GM18519 (cell line): ENCODE measurements around the gene MYO3B.

ENCODE experiments used
- ATAC-seq: cut with Tn5 transposase; IDR thresholded peaks from one replicate; pipeline ENCODE4 v1.9.1; 2021; ENCODE audit warnings: mild to moderate bottlenecking, moderate library complexity; ENCODE audit not compliant: unreplicated experiment, low FRiP score

The MYO3B gene

DNA sequence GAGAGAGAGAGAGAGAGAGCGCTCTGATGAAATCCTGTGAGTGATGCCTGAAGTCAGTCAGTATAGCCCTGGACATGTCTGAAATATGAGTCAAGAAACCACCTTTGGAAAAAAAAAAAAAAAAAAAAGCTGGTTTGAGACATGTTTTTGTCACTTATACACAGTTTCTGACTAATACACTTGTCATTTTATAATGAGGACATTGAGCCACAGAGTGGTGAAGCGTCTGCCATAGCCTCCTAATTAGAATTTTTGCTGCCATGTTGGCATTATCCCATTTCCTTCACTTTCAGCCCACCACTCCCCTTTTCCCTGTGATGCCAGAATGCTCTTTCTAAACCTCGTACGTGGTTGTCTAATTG lies 15.7 kb upstream of the MYO3B start:
- ATAC-seq: no peak

DNA sequence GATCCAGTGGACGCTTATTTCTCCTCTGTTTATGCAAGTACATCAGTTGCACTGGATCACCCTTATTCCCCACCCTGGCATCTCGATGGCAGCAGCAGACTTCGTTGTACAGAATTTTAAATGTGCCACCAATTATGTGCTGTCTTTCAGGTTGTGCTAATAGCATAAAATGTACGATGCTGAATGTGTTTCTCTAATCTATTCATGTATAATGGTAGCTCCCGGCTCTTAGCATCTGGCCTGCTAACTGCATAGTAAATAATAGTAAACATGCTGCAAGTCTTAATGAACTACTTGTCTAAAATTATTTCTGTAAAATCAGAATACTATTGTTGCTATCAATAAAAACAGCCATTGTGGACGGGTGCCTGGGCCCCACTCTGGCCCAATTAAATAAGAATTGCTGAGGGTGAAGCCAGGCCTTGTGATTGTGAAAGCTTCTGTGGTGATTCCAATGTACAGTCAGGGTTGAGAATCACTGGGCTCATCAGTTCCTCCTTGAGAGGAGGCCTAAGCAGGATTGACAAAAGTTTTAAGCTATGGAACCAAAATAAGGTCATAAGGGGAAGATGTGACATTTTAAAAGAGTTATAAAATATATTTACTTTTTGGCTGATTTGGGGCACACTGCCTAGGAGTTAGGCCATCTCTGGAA lies 14.4 kb upstream of the MYO3B start:
- no peak for ATAC-seq

DNA sequence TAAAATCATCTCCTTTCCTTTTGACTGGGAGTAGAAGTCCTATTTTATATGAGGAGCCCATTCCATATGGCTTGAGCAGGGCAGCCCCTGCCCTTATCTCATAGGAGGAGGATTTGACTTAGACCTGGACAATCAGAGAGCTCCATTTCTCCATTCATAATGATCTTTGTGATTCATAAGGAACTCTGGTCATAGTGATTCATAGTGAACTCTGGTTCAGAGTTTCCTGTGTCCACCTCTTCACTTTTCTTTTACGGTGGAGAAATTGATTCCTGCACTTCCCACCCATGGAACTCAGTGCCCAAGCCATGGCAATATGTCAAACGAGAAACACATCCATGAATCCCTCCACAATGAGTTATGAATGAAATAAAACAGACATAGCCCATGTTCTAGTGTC lies 12.8 kb upstream of the MYO3B start:
- no peak for ATAC-seq

GRCh38 chr2:170166735-170167134 lies 11.2 kb upstream of the MYO3B start:
- ATAC-seq: no peak

DNA sequence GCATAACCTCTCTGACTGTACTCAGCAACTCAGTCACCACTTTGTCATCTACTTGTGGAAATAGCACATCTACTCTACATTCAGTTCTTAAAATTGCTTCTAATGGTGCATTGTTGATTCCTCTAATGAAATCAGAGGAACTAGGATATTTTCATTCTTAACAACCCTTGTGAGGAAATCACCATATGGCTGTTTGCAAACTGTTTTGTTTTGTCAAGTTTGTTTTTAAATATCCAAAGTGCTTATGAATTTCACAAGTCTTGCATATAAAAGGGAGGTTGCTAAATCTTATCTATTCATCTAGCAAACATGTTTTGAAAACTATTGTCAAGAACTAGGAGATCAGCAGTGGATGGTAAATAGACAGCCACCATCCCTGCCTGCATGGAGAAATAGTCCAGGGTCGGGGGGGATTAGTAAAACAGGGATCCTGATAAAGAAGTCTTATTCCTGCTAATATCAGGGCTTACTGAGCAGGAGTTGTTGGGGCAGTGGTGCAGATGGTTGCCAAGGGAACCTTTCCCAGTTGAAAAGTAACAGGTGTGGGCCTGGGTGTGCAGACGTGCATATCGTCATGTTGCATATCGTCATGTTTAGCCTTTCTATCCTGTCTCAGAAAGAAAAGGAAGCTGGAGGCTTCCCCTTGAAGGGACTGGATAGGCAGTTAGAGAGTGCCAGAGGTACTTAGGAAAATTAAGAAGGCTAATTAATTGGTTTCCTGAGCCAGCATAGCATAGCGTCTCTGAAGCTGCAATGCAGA lies 7.5 kb upstream of the MYO3B start:
- ATAC-seq: no peak

DNA sequence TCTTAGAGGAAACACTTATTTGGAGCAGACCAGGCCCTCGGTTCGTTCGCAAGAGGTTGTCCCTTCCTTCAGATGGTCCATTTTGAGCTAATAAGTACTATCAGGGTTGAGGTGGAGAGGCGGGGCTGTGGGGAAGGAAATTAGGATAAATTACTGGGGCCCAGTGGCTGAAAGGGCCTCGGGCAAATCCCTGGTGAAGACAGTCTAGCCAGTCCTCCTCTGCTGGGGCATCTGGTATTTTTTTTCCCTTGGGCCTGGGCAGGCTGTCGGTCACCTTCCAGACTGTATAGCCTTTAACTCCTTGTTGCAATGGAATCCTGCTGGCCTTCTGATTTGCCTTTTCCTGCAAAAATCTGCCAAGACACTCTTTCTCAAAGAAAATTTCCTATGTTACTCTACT lies 1.7 kb upstream of the MYO3B start:
- ATAC-seq: no peak

GRCh38 chr2:170180031-170180566 lies 2.2 kb downstream of the MYO3B start:
- ATAC-seq: peak; percentile 66

- ATAC-seq: no peak
Observed at GRCh38 chr2:170181602-170182001, 3.7 kb downstream of the MYO3B start.

DNA sequence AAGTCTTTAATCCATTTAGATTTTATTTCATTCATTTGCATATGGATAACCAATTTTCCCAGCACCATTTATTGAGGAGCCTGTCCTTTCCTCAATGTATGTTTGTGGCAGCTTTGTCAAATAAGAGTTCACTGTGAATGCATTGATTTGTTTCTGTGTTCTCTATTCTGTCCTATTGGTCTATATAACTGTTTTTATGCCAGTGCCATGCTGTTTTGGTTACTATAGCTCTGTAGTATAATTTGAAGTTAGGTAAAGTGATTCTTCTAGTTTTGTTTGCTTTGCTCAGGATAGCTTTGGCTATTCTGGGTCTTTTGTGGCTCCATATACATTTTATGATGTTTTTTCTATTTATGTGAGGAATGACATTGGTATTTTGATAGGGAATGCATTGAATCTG lies 7.4 kb downstream of the MYO3B start:
- no peak for ATAC-seq

DNA sequence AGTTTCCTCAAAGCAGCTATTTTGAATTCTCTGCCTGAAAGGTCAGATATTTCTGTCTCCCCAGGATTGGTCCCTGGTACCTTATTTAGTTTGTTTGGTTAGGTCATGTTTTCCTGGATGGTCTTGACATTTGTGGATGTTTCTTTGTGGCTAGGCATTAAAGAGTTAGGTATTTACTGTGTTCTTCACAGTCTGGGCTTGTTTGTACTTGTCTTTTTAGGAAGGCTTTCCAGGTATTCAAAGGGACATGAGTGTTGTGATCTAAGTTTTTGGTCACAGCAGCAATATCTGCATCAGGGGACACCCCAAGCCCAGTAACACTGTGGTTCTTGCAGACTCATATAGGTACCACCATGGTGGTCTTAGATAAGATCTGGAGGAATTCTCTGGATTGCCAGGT lies 11.8 kb downstream of the MYO3B start:
- ATAC-seq: no peak

GRCh38 chr2:170190172-170190571 lies 12.2 kb downstream of the MYO3B start:
- no peak for ATAC-seq

DNA sequence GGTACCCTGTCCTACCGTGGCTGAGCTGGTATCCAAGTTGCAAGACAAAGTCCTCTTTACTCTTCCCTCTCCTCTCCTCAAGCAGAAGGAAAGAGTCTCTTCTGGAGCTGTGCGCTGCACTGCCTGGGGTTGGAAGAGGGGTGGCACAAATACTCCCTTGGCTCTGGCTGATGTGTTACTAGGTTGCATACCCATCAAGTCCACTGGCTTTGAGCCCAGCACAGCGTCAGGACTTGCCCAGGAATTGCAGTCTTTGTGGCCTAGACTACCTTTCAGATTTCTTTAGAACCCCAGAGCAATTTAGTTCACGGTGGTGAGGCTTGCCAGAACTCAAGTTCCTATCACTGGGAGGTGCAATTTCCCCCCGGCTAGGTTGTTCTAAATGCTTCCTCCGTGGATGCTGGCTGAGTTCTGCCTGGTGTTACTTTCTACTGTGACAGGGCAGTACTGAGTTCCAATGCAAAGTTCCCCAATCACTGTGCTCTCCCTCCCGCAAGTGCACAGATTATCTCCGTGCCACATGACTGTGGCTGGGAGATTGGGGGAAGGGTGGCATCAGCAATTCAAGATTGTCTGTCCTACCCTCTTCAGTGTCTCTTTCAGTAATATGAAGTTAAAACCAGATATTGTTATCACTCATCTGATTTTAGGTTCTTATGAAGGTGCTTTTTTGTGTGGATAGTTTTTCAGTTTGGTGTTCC lies 13.4 kb downstream of the MYO3B start:
- ATAC-seq: no peak

DNA sequence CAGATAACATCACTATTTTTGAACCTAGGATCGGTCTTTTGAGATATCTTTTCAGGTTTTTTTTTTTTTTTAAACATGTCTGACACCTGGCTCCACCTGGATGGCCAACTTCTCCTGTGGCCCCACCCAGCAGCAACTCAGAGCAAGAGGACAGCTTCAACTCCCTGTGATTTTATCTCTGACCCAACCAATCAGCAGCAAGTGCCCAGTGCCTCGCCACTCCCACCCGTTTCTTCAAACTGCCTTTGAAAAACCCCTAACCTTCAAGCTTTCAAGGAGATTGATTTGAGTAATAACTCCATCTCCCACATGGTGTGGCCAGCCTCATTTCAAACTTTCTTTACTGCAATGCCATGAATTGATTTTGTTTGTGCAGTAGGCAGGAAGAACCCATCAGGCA lies 19.0 kb downstream of the MYO3B start:
- no peak for ATAC-seq

- ATAC-seq: no peak
Observed at GRCh38 chr2:170201275-170201674, 23.3 kb downstream of the MYO3B start.

DNA sequence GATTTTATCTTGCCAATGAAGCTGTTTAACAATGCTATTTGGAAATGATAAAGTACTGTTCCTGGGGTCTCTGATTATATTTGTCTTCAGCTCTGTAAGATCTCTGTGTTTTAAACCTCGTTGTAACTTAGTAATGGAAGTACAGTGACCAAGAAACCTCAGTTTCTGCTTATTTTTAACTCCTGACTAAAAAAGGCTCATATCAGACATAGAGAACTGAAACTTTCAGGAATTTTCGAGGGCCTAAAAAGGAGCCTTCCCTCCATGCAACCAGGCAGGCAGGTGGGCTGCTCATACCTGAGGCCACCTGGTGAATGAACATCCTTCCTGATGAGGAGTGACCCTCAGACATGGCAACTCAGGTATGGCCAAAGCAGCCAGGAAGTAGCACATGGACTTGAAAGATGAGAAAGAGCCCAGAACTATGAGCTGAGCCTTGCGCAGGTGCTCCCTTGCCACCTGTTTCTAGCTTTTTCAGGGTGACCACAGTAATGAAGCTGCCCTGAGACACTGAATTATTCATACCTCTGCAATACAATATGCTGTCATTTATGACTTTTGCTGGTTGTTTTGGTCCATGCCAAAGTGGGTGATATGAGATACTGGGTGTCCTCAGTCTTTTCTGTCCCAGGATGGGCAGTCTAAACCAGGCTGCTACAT lies 23.9 kb downstream of the MYO3B start:
- no peak for ATAC-seq

- no peak for ATAC-seq
Observed at GRCh38 chr2:170202437-170202836, 24.5 kb downstream of the MYO3B start.

DNA sequence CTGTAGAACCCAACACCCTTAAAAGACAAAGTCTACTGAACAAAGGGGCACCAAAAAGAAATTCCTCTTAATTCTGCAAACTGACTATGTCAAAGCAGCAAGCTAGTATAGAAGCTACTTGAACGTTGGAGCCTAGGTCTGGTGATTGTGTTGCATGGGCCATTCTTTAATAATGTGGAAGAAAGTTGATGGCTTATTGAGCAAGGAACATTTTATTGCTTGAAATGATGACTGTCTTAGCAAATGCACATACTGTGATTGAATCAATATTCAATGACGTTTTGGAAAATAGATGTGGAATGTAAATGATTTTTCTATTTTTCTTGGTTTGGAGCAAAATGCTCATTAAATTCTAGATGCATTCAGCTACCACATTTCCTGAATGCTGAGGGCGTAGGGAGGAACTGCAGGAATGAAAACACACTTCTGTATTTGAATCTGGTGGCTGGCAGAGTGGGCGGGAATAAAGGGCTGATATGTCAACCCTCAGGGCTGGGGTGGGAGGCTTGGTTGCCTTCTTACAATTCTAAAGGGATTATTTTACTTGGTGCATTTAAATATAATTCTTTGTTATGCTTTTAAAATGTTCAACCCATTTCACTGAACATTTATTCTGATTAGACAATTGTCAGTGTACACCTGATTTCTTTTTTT lies 26.5 kb downstream of the MYO3B start:
- ATAC-seq: no peak

DNA sequence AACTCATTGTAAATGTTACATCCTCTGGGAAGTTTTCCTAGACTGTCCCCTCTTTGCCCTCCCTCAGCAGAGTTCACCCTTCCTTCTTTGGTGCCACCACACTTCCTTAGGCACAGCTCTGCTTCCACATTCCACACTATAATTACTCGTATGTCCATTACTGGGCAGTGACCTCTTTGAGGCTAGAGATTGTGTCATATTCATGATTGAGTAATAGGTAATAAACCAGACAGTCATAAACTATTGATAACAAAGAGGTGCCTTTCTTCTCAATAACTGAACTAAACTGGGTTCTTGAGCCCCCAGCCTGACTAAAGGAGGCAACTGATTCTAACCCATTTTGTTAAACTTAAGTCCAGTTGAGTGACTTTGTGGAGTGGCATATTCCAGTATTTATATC lies 28.3 kb downstream of the MYO3B start:
- no peak for ATAC-seq

GRCh38 chr2:170206805-170207407 lies 29.0 kb downstream of the MYO3B start:
- ATAC-seq: no peak

DNA sequence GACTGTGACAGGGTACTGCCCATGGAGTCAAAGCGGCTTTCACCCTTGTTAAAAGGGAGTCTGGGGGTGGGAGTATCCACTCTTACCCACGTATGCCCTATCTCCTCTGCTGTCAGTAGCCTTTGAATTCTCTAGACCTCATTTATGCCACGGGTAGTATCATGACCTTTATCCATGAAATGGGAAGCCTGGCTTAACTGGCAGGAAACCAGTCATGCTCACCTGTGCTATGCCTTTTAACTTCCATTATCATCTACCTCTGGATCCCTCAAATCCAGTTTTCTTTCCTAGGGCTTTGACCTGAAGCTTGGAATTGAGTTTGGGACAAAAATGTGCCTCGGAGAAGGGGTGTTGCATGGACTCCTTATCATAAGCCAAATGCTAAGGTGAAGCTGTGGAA lies 30.0 kb downstream of the MYO3B start:
- ATAC-seq: no peak
